OCI-LY1 (cell line): ENCODE measurements around the gene CDH23.

ENCODE experiments used
- CTCF ChIP-seq: fragments of 200-600 bp; sonication (generic), shearing (Covaris generic); IDR thresholded peaks from 2 replicates; pipeline ENCODE4 v1.5.1; 2017; ENCODE audit warnings: mild to moderate bottlenecking, antibody characterized with exemption, low read length, moderate library complexity, mixed read lengths
- EZH2 ChIP-seq: fragments of 200-600 bp; sonication (generic), shearing (Covaris generic); IDR thresholded peaks from 2 replicates; pipeline ENCODE4 v1.8.0; 2017; ENCODE audit warnings: borderline replicate concordance, mixed run types, mild to moderate bottlenecking, antibody characterized with exemption, low read length, moderate library complexity, mixed read lengths

DNA sequence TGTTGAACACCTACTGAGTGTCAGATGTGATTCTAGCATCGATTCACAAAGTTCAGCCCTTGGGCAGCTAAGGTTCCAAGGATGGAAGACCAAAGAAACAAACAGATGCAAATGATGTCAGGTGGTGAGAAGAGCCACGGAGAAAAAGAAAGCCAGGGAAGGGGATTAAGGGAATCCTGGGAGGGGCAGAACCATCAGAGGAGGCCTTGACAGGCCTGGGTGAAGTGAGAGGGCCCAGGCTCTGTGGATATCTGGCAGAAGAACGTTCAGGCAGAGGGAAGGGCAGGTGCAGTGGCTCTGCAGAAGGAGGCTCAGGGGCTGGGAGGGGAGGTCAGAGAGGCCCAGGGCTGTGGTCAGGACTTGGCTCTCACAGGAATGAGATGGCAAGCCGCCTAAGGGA, 232.4 kb downstream of the CDH23 start:
- TF ChIP-seq CTCF: no peak
- no peak for TF ChIP-seq EZH2
